B cell (primary cell): Measurements from ENCODE around the gene AQP6. TPM values are rescaled to one million over a fixed set of nuclear protein-coding genes. Genes with fewer than 3 reads are reported as not detected.

ENCODE experiments used
- ATAC-seq: fragments of 200-7000 bp; cut with Tn5 transposase; one replicate; pipeline ENCODE4 v1.10.0; 2021; ENCODE audit warnings: low read depth, mild to moderate bottlenecking, moderate number of reproducible peaks, moderate library complexity
- CTCF ChIA-PET: fragments of 350-600 bp; sonication (Branson Sonifier 250); formaldehyde crosslinking; loops from one replicate; lab custom pipeline; 2021; ENCODE audit warnings: antibody characterized with exemption, inconsistent platforms; lab: Charles Lee
- POLR2A ChIA-PET: fragments of 350-600 bp; sonication (Branson Sonifier 250); formaldehyde crosslinking; loops from one replicate; lab custom pipeline; 2021; ENCODE audit warnings: antibody characterized with exemption; lab: Charles Lee
- DNase-seq: peaks from one replicate; pipeline ENCODE4 v3.0.0; 2013
- H2AFZ ChIP-seq: 2 replicates; pipeline ENCODE4 v1.6.1; 2012; ENCODE audit warnings: mild to moderate bottlenecking, low read depth, low read length; ENCODE audit not compliant: insufficient read depth, poor library complexity, severe bottlenecking
- H3K27ac ChIP-seq, 2 donors: 1 replicate in 1 of 2; 2 replicates in 1 of 2; pipeline ENCODE4 v1.5.1; 2012 to 2013; ENCODE audit warnings: low read length in 2 of 2, mild to moderate bottlenecking in 2 of 2, moderate library complexity in 1 of 2
- H3K27me3 ChIP-seq, 4 experiments: fragments of 200-600 bp in 1 of 4; sonication (generic) in 1 of 4; replicated peaks in 1 of 4; 1 replicate in 2 of 4; 2 replicates in 2 of 4; pipeline versions ENCODE4 v1.6.1 to v1.7.0; 2013 to 2016; ENCODE audit warnings: low read length in 3 of 4, mild to moderate bottlenecking in 2 of 4, mixed read lengths in 1 of 4, moderate library complexity in 1 of 4; ENCODE audit not compliant: insufficient read depth in 4 of 4, control insufficient read depth in 3 of 4; ENCODE audit errors: control extremely low read depth in 1 of 4
- H3K36me3 ChIP-seq, 2 experiments: replicated peaks in 1 of 2; 1 replicate in 1 of 2; 2 replicates in 1 of 2; pipeline versions ENCODE4 v1.6.1 to v1.7.1; 2013; ENCODE audit warnings: low read length in 1 of 2; ENCODE audit not compliant: insufficient read depth in 2 of 2, control insufficient read depth in 1 of 2; ENCODE audit errors: control extremely low read depth in 1 of 2, extremely low read depth in 1 of 2
- H3K4me1 ChIP-seq, 2 donors: fragments of 200-600 bp in 1 of 2; sonication (generic) in 1 of 2; 1 replicate in 1 of 2; 2 replicates in 1 of 2; pipeline versions ENCODE4 v1.5.1 to v1.6.1; 2013 to 2017; ENCODE audit warnings: low read length in 2 of 2; ENCODE audit not compliant: control insufficient read depth in 2 of 2, insufficient read depth in 2 of 2
- H3K4me2 ChIP-seq: replicated peaks from 2 replicates; pipeline ENCODE3; 2012; ENCODE audit warnings: mild to moderate bottlenecking, low read depth, low read length; ENCODE audit not compliant: poor library complexity, severe bottlenecking
- H3K4me3 ChIP-seq, 5 experiments: fragments of 200-600 bp in 1 of 5; sonication (generic) in 1 of 5; 1 replicate in 3 of 5; 2 replicates in 2 of 5; pipeline versions ENCODE4 v1.5.1 to v1.7.0; 2011 to 2016; ENCODE audit warnings: low read length in 4 of 5, mild to moderate bottlenecking in 4 of 5, low read depth in 2 of 5, control low read depth in 1 of 5, moderate library complexity in 1 of 5; ENCODE audit not compliant: insufficient read depth in 1 of 5; ENCODE audit errors: control extremely low read depth in 1 of 5, extremely low read depth in 1 of 5
- H3K79me2 ChIP-seq: fragments of 200-600 bp; sonication (generic); one replicate; pipeline ENCODE4 v1.6.0; 2016; ENCODE audit warnings: low read length; ENCODE audit not compliant: control insufficient read depth, insufficient read depth
- H3K9ac ChIP-seq: fragments of 200-600 bp; sonication (generic); 2 replicates; pipeline ENCODE4 v1.6.1; 2017; ENCODE audit warnings: mild to moderate bottlenecking, low read length, moderate library complexity
- H3K9me3 ChIP-seq, 3 donors: one replicate each; pipeline versions ENCODE4 v1.6.1 to v1.7.1; 2013; ENCODE audit warnings: low read length in 2 of 3; ENCODE audit not compliant: control insufficient read depth in 2 of 3, insufficient read depth in 1 of 3; ENCODE audit errors: control extremely low read depth in 1 of 3
- H4K20me1 ChIP-seq: 2 replicates; pipeline ENCODE4 v1.6.0; 2012; ENCODE audit warnings: mild to moderate bottlenecking, low read length; ENCODE audit not compliant: insufficient read depth, control insufficient read depth, poor library complexity, severe bottlenecking
- H3K27ac Mint-ChIP-seq: one replicate; pipeline ENCODE4 v1.8.0; 2021; ENCODE audit warnings: mixed read lengths
- H3K27me3 Mint-ChIP-seq: one replicate; pipeline ENCODE4 v1.8.0; 2021; ENCODE audit warnings: mixed read lengths
- H3K4me1 Mint-ChIP-seq: one replicate; pipeline ENCODE4 v1.8.0; 2021; ENCODE audit warnings: mixed read lengths
- H3K4me3 Mint-ChIP-seq: one replicate; pipeline ENCODE4 v1.8.0; 2021; ENCODE audit warnings: mixed read lengths
- H3K9me3 Mint-ChIP-seq: one replicate; pipeline ENCODE4 v1.8.0; 2022; ENCODE audit warnings: mixed read lengths; ENCODE audit not compliant: insufficient read depth
- CTCF ChIP-seq: fragments of 200-600 bp; IDR thresholded peaks from one replicate; pipeline ENCODE4 v1.8.0; 2022; ENCODE audit warnings: antibody characterized with exemption, mild to moderate bottlenecking
- EZH2 ChIP-seq: IDR thresholded peaks from 2 replicates; pipeline ENCODE4 v1.6.1; 2012; ENCODE audit warnings: borderline replicate concordance, low read depth, mild to moderate bottlenecking, moderate library complexity, low read length; ENCODE audit not compliant: insufficient read depth, poor library complexity, severe bottlenecking
- WGBS: methylation state at CpG from one replicate; pipeline ENCODE4 v1.1.5; 2013; ENCODE audit warnings: missing lambda C conversion rate; ENCODE audit not compliant: insufficient coverage; 5-methylcytosine and 5-hydroxymethylcytosine counted together
- intact Hi-C: fragments of 100-400 bp; cut with micrococcal nuclease; formaldehyde crosslinking; loops from one replicate; pipeline ENCODE4 v1.10.0; 2022
- polyA plus RNA-seq: library from polyadenylated mRNA; depleted of rRNA; stranded (reverse); fragments of >200 nt; gene quantifications from 2 replicates; pipeline ENCODE4 v1.2.3, GENCODE V29; 2012
- total RNA-seq, 2 donors: library from RNA; stranded (reverse); fragments of 120-200 nt in 1 of 2; gene quantifications; 1 replicate in 1 of 2; 2 replicates in 1 of 2; pipeline versions ENCODE4 v1.2.3 to v1.2.4, GENCODE V29; 2013 to 2022

The AQP6 gene
- total and polyA plus RNA-seq, 2 donors (not counting 1 experiment from before 2014, with no cell fraction given): not detected

GRCh38 chr12:49975318-49975761 lies 2.6 kb downstream of the AQP6 start:
- Histone ChIP-seq H3K9ac (no peak overlapping the region), H3K4me2 (no peak overlapping the region), H3K79me2 (no peaks in the 10 kb centered on the region), H3K4me3 (no peak overlapping the region), H3K36me3 (no peaks in the 10 kb centered on the region), H3K4me1 (no peaks in the 10 kb centered on the region), H3K27ac (no peak overlapping the region), H2AFZ (no peak overlapping the region), H3K9me3 (no peaks in the 10 kb centered on the region), H3K27me3 (peaks cover 0 to 2% (median 0%) of the 10 kb centered on the region in 4 experiments), H4K20me1 (no peaks in the 10 kb centered on the region)
- ChIA-PET POLR2A (no interaction called here), CTCF (interaction anchor here (2.3 kb wide), 1 partner anchor 8 kb away, joined by 8 read pairs; no protein-coding TSS in a partner anchor)
- intact Hi-C loops: no loop called here
- DNase-seq (no peak), ATAC-seq (no peak)
- Mint-ChIP-seq H3K9me3 (no peaks in the 10 kb centered on the region), H3K4me3 (no peak overlapping the region), H3K27me3 (no peaks in the 10 kb centered on the region), H3K27ac (no peak overlapping the region), H3K4me1 (no peaks in the 10 kb centered on the region)
- TF ChIP-seq EZH2 (no peak), CTCF (no peak)
- 90% methylated on average over 17 of the region's 17 CpGs for WGBS

- CTCF ChIA-PET: interaction anchor here (2.3 kb wide), 1 partner anchor 10 kb away, joined by 8 read pairs; no protein-coding TSS in a partner anchor
- no peak for ATAC-seq
- no peaks in the 10 kb centered on the region for H3K79me2 ChIP-seq
- Mint-ChIP-seq H3K9me3 (no peaks in the 10 kb centered on the region), H3K27me3 (no peaks in the 10 kb centered on the region), H3K27ac (no peak overlapping the region), H3K4me3 (no peak overlapping the region), H3K4me1 (no peaks in the 10 kb centered on the region)
- TF ChIP-seq EZH2 (no peak), CTCF (no peak)
- H3K9me3 ChIP-seq: no peaks in the 10 kb centered on the region
- POLR2A ChIA-PET: no interaction called here
- no peaks in the 10 kb centered on the region for H3K36me3 ChIP-seq
- no peaks in the 10 kb centered on the region for H3K27me3 ChIP-seq
- intact Hi-C loops: no loop called here
- no peak overlapping the region for H3K4me2 ChIP-seq
- no peaks in the 10 kb centered on the region for H4K20me1 ChIP-seq
- no peak for DNase-seq
- no CpG with 5 or more reads among the region's 2 CpGs for WGBS
- no peak overlapping the region for H3K27ac ChIP-seq
- H3K9ac ChIP-seq: no peak overlapping the region
- H3K4me3 ChIP-seq: no peak overlapping the region
- H3K4me1 ChIP-seq: no peaks in the 10 kb centered on the region
- H2AFZ ChIP-seq: no peak overlapping the region
Observed at GRCh38 chr12:49976557-49976956, 3.8 kb downstream of the AQP6 start.
